Esophagus squamous epithelium (tissue), 5 donors: Measurements from ENCODE around the gene SFRP4. TPM values are rescaled to one million over a fixed set of nuclear protein-coding genes. Genes with fewer than 3 reads are reported as not detected.

Source experiments
- DNase-seq: peaks from one replicate; lab custom pipeline; 2025; lab: John Stamatoyannopoulos, UW
- H3K27ac ChIP-seq, 4 donors: fragments of 200-600 bp; sonication (generic); one replicate each; pipeline ENCODE4 v1.5.1; 2016 to 2019; ENCODE audit warnings: mild to moderate bottlenecking in 1 of 4
- H3K27me3 ChIP-seq, 4 donors: fragments of 200-600 bp; sonication (generic); 1 replicate in 3 of 4; 2 replicates in 1 of 4; pipeline versions ENCODE4 v1.5.1 to v1.6.0; 2017 to 2021; ENCODE audit warnings: antibody characterized with exemption in 1 of 4
- H3K36me3 ChIP-seq, 3 donors: fragments of 200-600 bp; sonication (generic); one replicate each; pipeline ENCODE4 v1.5.1; 2016 to 2019
- H3K4me1 ChIP-seq, 3 donors: fragments of 200-600 bp; sonication (generic); one replicate each; pipeline ENCODE4 v1.5.1; 2017 to 2019
- H3K4me3 ChIP-seq, 4 donors: fragments of 200-600 bp; sonication (generic); 1 replicate in 3 of 4; 2 replicates in 1 of 4; pipeline ENCODE4 v1.5.1; 2016 to 2019; ENCODE audit warnings: mild to moderate bottlenecking in 2 of 4, moderate library complexity in 1 of 4
- H3K9me3 ChIP-seq, 3 donors: fragments of 200-600 bp; sonication (generic); one replicate each; pipeline ENCODE4 v1.5.1; 2016 to 2019
- POLR2A ChIP-seq, 4 donors: fragments of 450-650 bp; IDR thresholded peaks; one replicate each; pipeline ENCODE4 v1.6.1; 2017; ENCODE audit warnings: antibody characterized with exemption in 4 of 4, mild to moderate bottlenecking in 4 of 4, moderate library complexity in 3 of 4
- WGBS, 2 donors: methylation state at CpG; one replicate each; pipeline ENCODE4 v1.1.5; 2018; 5-methylcytosine and 5-hydroxymethylcytosine counted together
- intact Hi-C: fragments of 100-400 bp; cut with DNase I; formaldehyde crosslinking; loops from one replicate; pipeline ENCODE4 v1.15.0; 2022
- total RNA-seq, 4 donors: library from RNA; depleted of rRNA; stranded (reverse); fragments of >200 nt; gene quantifications; one replicate each; pipeline ENCODE4 v1.1.0, GENCODE V29; 2016
- TF ChIP-seq, protein P1 (sequence below), 6 experiments: fragments of 450-650 bp in 4 of 6; fragments of 200-600 bp in 2 of 6; sonication (generic) in 2 of 6; IDR thresholded peaks; one replicate each; pipeline ENCODE4 v1.5.1; 2016 to 2019; ENCODE audit warnings: antibody characterized with exemption in 6 of 6, mild to moderate bottlenecking in 4 of 6, moderate library complexity in 4 of 6
- donor health status: DM: yes; HTN: yes; CAD: no.

The SFRP4 gene
- total RNA-seq, 4 donors from 2014 or later, result 0.21 to 0.57 TPM; not detected in 2

DNA sequence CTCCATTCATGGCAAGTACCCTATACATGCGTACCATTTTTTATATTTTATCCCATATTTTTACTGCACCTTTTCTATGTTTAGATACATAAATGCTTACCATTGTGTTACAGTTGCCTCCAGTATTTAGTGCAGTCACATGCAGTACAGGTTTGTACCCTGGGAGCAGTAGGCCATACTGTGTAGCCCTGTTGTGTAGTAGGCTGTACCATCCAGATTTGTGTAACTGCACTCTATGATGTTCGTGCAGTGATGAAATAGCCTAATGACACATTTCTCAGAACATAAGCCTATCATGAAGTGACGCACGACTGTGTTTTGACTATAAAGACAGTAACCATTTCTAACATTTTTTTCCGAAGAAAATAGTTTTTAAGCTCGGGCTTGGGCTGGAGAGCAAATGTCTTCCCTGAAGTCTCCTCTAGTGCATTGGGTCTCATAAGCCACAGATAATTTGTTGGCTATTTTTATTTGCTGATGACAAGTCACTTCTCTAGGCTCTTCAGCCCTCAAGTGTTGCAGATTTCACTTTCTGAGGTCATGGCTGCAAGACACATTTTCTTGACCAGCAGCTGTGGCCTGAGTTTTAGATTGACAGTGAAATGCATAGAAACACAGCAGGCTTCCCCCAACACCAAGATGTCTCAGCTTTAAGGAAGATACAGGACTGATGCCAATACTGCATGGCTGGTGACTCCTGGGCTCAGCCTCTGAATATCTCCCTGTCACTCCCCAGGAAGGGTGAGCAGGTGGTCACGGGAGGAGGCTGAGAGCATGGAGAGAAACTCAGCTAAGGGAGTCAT lies 30.7 kb upstream of the SFRP4 start:
- H3K27ac ChIP-seq, result no peak overlapping the region
- H3K36me3 ChIP-seq, result no peaks in the 10 kb centered on the region
- H3K9me3 ChIP-seq, result no peaks in the 10 kb centered on the region
- no peak for TF ChIP-seq POLR2A (IDR thresholded peaks at IDR 0.05)
- TF ChIP-seq, protein P1, sequence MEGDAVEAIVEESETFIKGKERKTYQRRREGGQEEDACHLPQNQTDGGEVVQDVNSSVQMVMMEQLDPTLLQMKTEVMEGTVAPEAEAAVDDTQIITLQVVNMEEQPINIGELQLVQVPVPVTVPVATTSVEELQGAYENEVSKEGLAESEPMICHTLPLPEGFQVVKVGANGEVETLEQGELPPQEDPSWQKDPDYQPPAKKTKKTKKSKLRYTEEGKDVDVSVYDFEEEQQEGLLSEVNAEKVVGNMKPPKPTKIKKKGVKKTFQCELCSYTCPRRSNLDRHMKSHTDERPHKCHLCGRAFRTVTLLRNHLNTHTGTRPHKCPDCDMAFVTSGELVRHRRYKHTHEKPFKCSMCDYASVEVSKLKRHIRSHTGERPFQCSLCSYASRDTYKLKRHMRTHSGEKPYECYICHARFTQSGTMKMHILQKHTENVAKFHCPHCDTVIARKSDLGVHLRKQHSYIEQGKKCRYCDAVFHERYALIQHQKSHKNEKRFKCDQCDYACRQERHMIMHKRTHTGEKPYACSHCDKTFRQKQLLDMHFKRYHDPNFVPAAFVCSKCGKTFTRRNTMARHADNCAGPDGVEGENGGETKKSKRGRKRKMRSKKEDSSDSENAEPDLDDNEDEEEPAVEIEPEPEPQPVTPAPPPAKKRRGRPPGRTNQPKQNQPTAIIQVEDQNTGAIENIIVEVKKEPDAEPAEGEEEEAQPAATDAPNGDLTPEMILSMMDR (IDR thresholded peaks at IDR 0.05), result no peak
- intact Hi-C loops, result no loop called here
- no peak overlapping the region for H3K4me3 ChIP-seq
- WGBS, 2 donors, result 87 to 90% methylated on average over 6 to 7 of the region's 7 CpGs
- H3K27me3 ChIP-seq, result no peaks in the 10 kb centered on the region
- peaks cover 0 to 17% (median 0%) of the 10 kb centered on the region in 3 donors for H3K4me1 ChIP-seq
- DNase-seq, result no peak

DNA sequence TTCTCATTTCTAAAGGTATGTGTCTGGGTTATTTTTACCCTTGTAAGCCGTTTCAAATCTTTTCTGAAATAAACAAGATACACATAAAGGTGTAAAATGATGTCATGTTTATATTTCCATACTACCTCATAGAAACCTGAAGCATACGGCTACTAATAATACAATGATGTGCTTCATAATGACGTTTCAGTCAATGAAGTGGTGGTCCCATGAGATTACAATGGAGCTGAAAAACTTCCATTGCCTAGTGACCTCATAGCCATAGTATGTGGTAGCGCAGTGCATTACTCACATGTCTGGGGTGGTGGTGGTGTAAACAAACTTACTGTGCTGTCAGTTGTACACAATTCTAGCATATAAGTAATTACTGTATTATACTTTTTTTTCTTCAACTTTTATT lies 28.7 kb upstream of the SFRP4 start:
- H3K36me3 ChIP-seq, result no peaks in the 10 kb centered on the region
- DNase-seq, result no peak
- no peak overlapping the region for H3K27ac ChIP-seq
- no peaks in the 10 kb centered on the region for H3K27me3 ChIP-seq
- TF ChIP-seq, protein P1 (IDR thresholded peaks at IDR 0.05), result no peak
- no peak for TF ChIP-seq POLR2A (IDR thresholded peaks at IDR 0.05)
- intact Hi-C loops, result no loop called here
- H3K4me3 ChIP-seq, result no peak overlapping the region
- peaks cover 0 to 17% (median 0%) of the 10 kb centered on the region in 3 donors for H3K4me1 ChIP-seq
- no peaks in the 10 kb centered on the region for H3K9me3 ChIP-seq
- WGBS, 2 donors, result 60 to 67% methylated on average over 4 of the region's 4 CpGs

DNA sequence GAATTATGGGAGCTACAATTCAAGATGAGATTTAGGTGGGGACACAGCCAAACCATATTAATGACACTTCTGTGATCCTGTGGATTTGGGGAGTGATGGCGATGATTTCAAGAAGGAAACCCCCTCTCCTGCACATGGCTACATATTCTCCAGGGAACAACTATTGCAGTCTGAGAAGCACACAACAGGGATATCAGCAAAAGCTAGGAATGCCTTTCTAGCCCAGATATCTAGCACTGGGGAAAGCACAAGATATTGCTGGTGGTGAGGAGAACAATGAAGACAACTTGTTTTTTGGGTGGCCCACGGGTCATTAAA lies 28.1 kb upstream of the SFRP4 start:
- 56 to 85% methylated on average over 2 of the region's 2 CpGs for WGBS, 2 donors
- Histone ChIP-seq H3K36me3 (no peaks in the 10 kb centered on the region), H3K27ac (no peak overlapping the region), H3K4me1 (peaks cover 0 to 17% (median 0%) of the 10 kb centered on the region in 3 donors), H3K27me3 (no peaks in the 10 kb centered on the region), H3K9me3 (no peaks in the 10 kb centered on the region), H3K4me3 (no peak overlapping the region)
- intact Hi-C loops, result no loop called here
- no peak for DNase-seq
- TF ChIP-seq, protein P1 (IDR thresholded peaks at IDR 0.05), result no peak
- TF ChIP-seq POLR2A (IDR thresholded peaks at IDR 0.05), result no peak

DNA sequence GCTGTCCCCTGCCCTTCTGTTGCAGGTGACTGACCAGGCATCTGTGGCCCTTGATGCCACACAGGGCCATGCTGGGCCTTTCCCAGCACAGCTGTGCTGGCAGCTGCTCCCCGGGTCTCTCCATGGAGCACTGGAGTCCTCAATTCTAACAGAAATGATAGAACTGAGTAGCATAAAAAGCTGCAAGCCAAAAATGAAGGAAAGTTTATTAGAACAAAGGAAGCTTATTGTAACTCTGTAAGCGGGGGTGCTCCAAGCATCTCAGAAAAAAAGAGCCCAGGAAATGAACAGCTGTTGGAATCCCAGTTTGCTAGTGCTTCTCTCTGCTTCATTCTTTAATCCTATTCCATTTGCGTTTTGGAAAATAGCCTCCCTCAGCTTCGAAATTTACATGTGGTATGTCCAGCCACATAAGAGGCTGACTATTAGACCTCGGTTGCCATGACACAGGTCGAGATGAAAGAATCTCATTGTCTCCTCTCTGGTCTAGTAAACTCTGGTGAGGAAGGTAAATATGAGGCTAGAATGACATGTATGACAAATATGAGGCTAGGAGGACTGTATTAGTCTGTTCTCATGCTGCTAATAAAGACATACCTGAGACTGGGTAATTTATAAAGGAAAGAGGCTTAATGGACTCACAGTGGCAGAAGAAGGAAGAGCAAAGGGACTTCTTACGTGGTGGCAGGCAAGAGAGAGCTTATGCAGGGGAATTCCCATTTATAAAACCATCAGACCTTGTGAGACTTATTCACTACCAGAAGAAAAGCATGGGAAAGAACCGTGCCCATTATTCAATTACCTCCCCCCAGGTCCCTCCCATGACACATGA lies 27.5 kb upstream of the SFRP4 start:
- intact Hi-C loops, result no loop called here
- Histone ChIP-seq H3K36me3 (no peaks in the 10 kb centered on the region), H3K4me1 (peaks cover 0 to 17% (median 0%) of the 10 kb centered on the region in 3 donors), H3K9me3 (no peaks in the 10 kb centered on the region), H3K4me3 (no peak overlapping the region), H3K27me3 (no peaks in the 10 kb centered on the region), H3K27ac (peak overlapping the region in 1 of 4 donors; percentile 37)
- no peak for TF ChIP-seq POLR2A (IDR thresholded peaks at IDR 0.05)
- TF ChIP-seq, protein P1 (IDR thresholded peaks at IDR 0.05), result no peak
- DNase-seq, result no peak
- WGBS, 2 donors, result 53 to 68% methylated on average over 7 to 8 of the region's 8 CpGs
